Measurements from ENCODE around the gene CRYGA.
A peak's percentile ranks its signal among the peaks of the same experiment; 100 is the strongest.

The CRYGA gene

GRCh38 chr2:208163489-208163888 lies at the start of gene CRYGA:
CRYGA (minus strand) TSS chr2:208163589; CDS start chr2:208163556, 33 bp downstream.
- Mint-ChIP-seq H3K4me3 (no peak within 1 kb of the TSS), H3K9me3 (no peaks in the 10 kb centered on the region), H3K36me3 (ENCODE audit: low read depth) (no peaks in the 10 kb centered on the region), H3K27me3 (no peaks in the 10 kb centered on the region), H3K27ac (peak within 1 kb of the TSS; percentile 13), H3K4me1 (ENCODE audit: low read depth) (no peaks in the 10 kb centered on the region)
- intact Hi-C loops (cut with micrococcal nuclease): no loop called here

GRCh38 chr2:208210688-208211451 lies 47.5 kb upstream of the CRYGA start:
- intact Hi-C loops (cut with micrococcal nuclease): no loop called here
- Mint-ChIP-seq H3K9me3 (no peaks in the 10 kb centered on the region), H3K4me3 (no peak overlapping the region), H3K27ac (no peak overlapping the region), H3K4me1 (ENCODE audit: low read depth) (peaks cover 5% of the 10 kb centered on the region), H3K27me3 (no peaks in the 10 kb centered on the region), H3K36me3 (ENCODE audit: low read depth) (no peaks in the 10 kb centered on the region)

- no peaks in the 10 kb centered on the region for H3K27me3 Mint-ChIP-seq
- H3K4me1 Mint-ChIP-seq (ENCODE audit: low read depth): peaks cover 5% of the 10 kb centered on the region
- intact Hi-C loops (cut with micrococcal nuclease): no loop called here
- H3K27ac Mint-ChIP-seq: no peak overlapping the region
- no peak overlapping the region for H3K4me3 Mint-ChIP-seq
- H3K9me3 Mint-ChIP-seq: no peaks in the 10 kb centered on the region
- H3K36me3 Mint-ChIP-seq (ENCODE audit: low read depth): no peaks in the 10 kb centered on the region
Measured at GRCh38 chr2:208208335-208209085, 45.1 kb upstream of the CRYGA start.

- no peaks in the 10 kb centered on the region for H3K36me3 Mint-ChIP-seq (ENCODE audit: low read depth)
- intact Hi-C loops (cut with micrococcal nuclease): no loop called here
- H3K27ac Mint-ChIP-seq: no peak overlapping the region
- H3K9me3 Mint-ChIP-seq: no peaks in the 10 kb centered on the region
- no peak overlapping the region for H3K4me3 Mint-ChIP-seq
- H3K4me1 Mint-ChIP-seq (ENCODE audit: low read depth): peaks cover 5% of the 10 kb centered on the region
- no peaks in the 10 kb centered on the region for H3K27me3 Mint-ChIP-seq
Measured at GRCh38 chr2:208207769-208208168, 44.4 kb upstream of the CRYGA start.

GRCh38 chr2:208204166-208204565 lies 40.8 kb upstream of the CRYGA start:
- no peak overlapping the region for H3K4me3 Mint-ChIP-seq

GRCh38 chr2:208195531-208195930 lies 32.1 kb upstream of the CRYGA start:
- Mint-ChIP-seq H3K27me3 (no peaks in the 10 kb centered on the region), H3K4me3 (no peak overlapping the region), H3K9me3 (no peaks in the 10 kb centered on the region), H3K36me3 (ENCODE audit: low read depth) (no peaks in the 10 kb centered on the region), H3K4me1 (ENCODE audit: low read depth) (no peaks in the 10 kb centered on the region), H3K27ac (no peak overlapping the region)
- intact Hi-C loops (cut with micrococcal nuclease): no loop called here

More at GRCh38 chr2:208204166-208204565, 40.8 kb upstream of the CRYGA start:
- intact Hi-C loops (cut with micrococcal nuclease): no loop called here
- H3K27ac Mint-ChIP-seq: no peak overlapping the region
- H3K9me3 Mint-ChIP-seq: no peaks in the 10 kb centered on the region
- no peaks in the 10 kb centered on the region for H3K27me3 Mint-ChIP-seq
- no peaks in the 10 kb centered on the region for H3K4me1 Mint-ChIP-seq (ENCODE audit: low read depth)
- H3K36me3 Mint-ChIP-seq (ENCODE audit: low read depth): no peaks in the 10 kb centered on the region

GRCh38 chr2:208192611-208193236 lies 29.3 kb upstream of the CRYGA start:
- no peaks in the 10 kb centered on the region for H3K9me3 Mint-ChIP-seq
- H3K4me3 Mint-ChIP-seq: no peak overlapping the region
- no peaks in the 10 kb centered on the region for H3K27me3 Mint-ChIP-seq
- no peaks in the 10 kb centered on the region for H3K36me3 Mint-ChIP-seq (ENCODE audit: low read depth)
- H3K4me1 Mint-ChIP-seq (ENCODE audit: low read depth): no peaks in the 10 kb centered on the region
- intact Hi-C loops (cut with micrococcal nuclease): no loop called here
- H3K27ac Mint-ChIP-seq: no peak overlapping the region

GRCh38 chr2:208189810-208190503 lies 26.6 kb upstream of the CRYGA start, which contains the start of gene C2orf80:
C2orf80 (minus strand) TSS chr2:208190030; CDS start chr2:208186986, 3,044 bp downstream.
- H3K36me3 Mint-ChIP-seq (ENCODE audit: low read depth): no peaks in the 10 kb centered on the region
- intact Hi-C loops (cut with micrococcal nuclease): no loop called here
- H3K4me1 Mint-ChIP-seq (ENCODE audit: low read depth): peaks cover under 1% of the 10 kb centered on the region
- no peaks in the 10 kb centered on the region for H3K27me3 Mint-ChIP-seq
- H3K27ac Mint-ChIP-seq: no peak within 1 kb of the TSS
- no peaks in the 10 kb centered on the region for H3K9me3 Mint-ChIP-seq
- H3K4me3 Mint-ChIP-seq: no peak within 1 kb of the TSS

GRCh38 chr2:208189069-208189809 lies 25.9 kb upstream of the CRYGA start:
- peaks cover 8% of the 10 kb centered on the region for H3K4me1 Mint-ChIP-seq (ENCODE audit: low read depth)
- no peak overlapping the region for H3K27ac Mint-ChIP-seq
- intact Hi-C loops (cut with micrococcal nuclease): no loop called here
- no peaks in the 10 kb centered on the region for H3K36me3 Mint-ChIP-seq (ENCODE audit: low read depth)
- H3K9me3 Mint-ChIP-seq: no peaks in the 10 kb centered on the region
- no peak overlapping the region for H3K4me3 Mint-ChIP-seq
- H3K27me3 Mint-ChIP-seq: no peaks in the 10 kb centered on the region

- no peak overlapping the region for H3K4me3 Mint-ChIP-seq
- no peaks in the 10 kb centered on the region for H3K36me3 Mint-ChIP-seq (ENCODE audit: low read depth)
- no peak overlapping the region for H3K27ac Mint-ChIP-seq
- H3K9me3 Mint-ChIP-seq: no peaks in the 10 kb centered on the region
- no peaks in the 10 kb centered on the region for H3K27me3 Mint-ChIP-seq
- intact Hi-C loops (cut with micrococcal nuclease): no loop called here
- H3K4me1 Mint-ChIP-seq (ENCODE audit: low read depth): peaks cover 28% of the 10 kb centered on the region
Measured at GRCh38 chr2:208186893-208187292, 23.5 kb upstream of the CRYGA start.

- no peaks in the 10 kb centered on the region for H3K9me3 Mint-ChIP-seq
- intact Hi-C loops (cut with micrococcal nuclease): no loop called here
Measured at GRCh38 chr2:208186465-208186864, 23.1 kb upstream of the CRYGA start.

GRCh38 chr2:208183972-208184705 lies 20.8 kb upstream of the CRYGA start:
- H3K36me3 Mint-ChIP-seq (ENCODE audit: low read depth): no peaks in the 10 kb centered on the region
- intact Hi-C loops (cut with micrococcal nuclease): loop anchor here (2.0 kb wide), 1 partner anchor 71 kb away; the partner anchor contains the start of gene IDH1
- peaks cover 28% of the 10 kb centered on the region for H3K4me1 Mint-ChIP-seq (ENCODE audit: low read depth)
- peak overlapping the region; percentile 6 for H3K4me3 Mint-ChIP-seq
- peak overlapping the region; percentile 86 for H3K27ac Mint-ChIP-seq
- H3K27me3 Mint-ChIP-seq: no peaks in the 10 kb centered on the region
- H3K9me3 Mint-ChIP-seq: no peaks in the 10 kb centered on the region

More at GRCh38 chr2:208186465-208186864, 23.1 kb upstream of the CRYGA start:
- H3K36me3 Mint-ChIP-seq (ENCODE audit: low read depth): no peaks in the 10 kb centered on the region
- no peak overlapping the region for H3K27ac Mint-ChIP-seq
- H3K4me3 Mint-ChIP-seq: no peak overlapping the region
- H3K27me3 Mint-ChIP-seq: no peaks in the 10 kb centered on the region
- H3K4me1 Mint-ChIP-seq (ENCODE audit: low read depth): peaks cover 28% of the 10 kb centered on the region

All from dendritic cell treated with granulocyte-macrophage colony-stimulating factor and Interleukin-4, amounts not matched to agents 40 ng/mL and 50 ng/mL, for 4 days (primary cell).